Measurements from ENCODE around the gene SP9. TPM values are rescaled to one million over a fixed set of nuclear protein-coding genes. Genes with fewer than 3 reads are reported as not detected.

The SP9 gene
- total RNA-seq, 1 experiment from 2014 or later, result 2.9 TPM

GRCh38 chr2:174365571-174365970 is 30.8 kb downstream of the SP9 start:
- Mint-ChIP-seq H3K4me1 (ENCODE audit: low read depth, unreplicated experiment) (no peaks in the 10 kb centered on the region), H3K4me3 (ENCODE audit: unreplicated experiment) (no peak overlapping the region), H3K27ac (ENCODE audit: unreplicated experiment) (no peak overlapping the region), H3K9me3 (ENCODE audit: unreplicated experiment) (peaks cover 27% of the 10 kb centered on the region), H3K36me3 (ENCODE audit: insufficient read depth, unreplicated experiment) (peaks cover 36% of the 10 kb centered on the region), H3K27me3 (ENCODE audit: insufficient read depth, unreplicated experiment) (no peaks in the 10 kb centered on the region)
- DNase-seq, result no peak
- BruUV-seq (replicated peaks), result no TSS peak
- intact Hi-C loops (cut with micrococcal nuclease; ENCODE audit: unreplicated experiment), result no loop called here
- H3K27me3 ChIP-seq (replicated peaks; ENCODE audit: control insufficient read depth, insufficient read depth, low read length), result no peaks in the 10 kb centered on the region
- TF ChIP-seq, protein P1, sequence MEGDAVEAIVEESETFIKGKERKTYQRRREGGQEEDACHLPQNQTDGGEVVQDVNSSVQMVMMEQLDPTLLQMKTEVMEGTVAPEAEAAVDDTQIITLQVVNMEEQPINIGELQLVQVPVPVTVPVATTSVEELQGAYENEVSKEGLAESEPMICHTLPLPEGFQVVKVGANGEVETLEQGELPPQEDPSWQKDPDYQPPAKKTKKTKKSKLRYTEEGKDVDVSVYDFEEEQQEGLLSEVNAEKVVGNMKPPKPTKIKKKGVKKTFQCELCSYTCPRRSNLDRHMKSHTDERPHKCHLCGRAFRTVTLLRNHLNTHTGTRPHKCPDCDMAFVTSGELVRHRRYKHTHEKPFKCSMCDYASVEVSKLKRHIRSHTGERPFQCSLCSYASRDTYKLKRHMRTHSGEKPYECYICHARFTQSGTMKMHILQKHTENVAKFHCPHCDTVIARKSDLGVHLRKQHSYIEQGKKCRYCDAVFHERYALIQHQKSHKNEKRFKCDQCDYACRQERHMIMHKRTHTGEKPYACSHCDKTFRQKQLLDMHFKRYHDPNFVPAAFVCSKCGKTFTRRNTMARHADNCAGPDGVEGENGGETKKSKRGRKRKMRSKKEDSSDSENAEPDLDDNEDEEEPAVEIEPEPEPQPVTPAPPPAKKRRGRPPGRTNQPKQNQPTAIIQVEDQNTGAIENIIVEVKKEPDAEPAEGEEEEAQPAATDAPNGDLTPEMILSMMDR (IDR thresholded peaks at IDR 0.05; ENCODE audit: insufficient read depth in 1 of 2, low read depth in 1 of 2, low read length in 1 of 2, severe bottlenecking in 1 of 2, unreplicated experiment in 1 of 2), result no peak
- ChIA-PET POLR2A (no interaction called here), CTCF (no interaction called here)
- no peak overlapping the region for H3K4me3 ChIP-seq (ENCODE audit: low read depth, low read length)
- H3K9me3 ChIP-seq, result peaks cover 13% of the 10 kb centered on the region
- H3K4me1 ChIP-seq, result no peaks in the 10 kb centered on the region
- no peaks in the 10 kb centered on the region; the same call in none of the 2 replicates for H3K36me3 ChIP-seq (ENCODE audit: control insufficient read depth, insufficient read depth, low read length)

DNA sequence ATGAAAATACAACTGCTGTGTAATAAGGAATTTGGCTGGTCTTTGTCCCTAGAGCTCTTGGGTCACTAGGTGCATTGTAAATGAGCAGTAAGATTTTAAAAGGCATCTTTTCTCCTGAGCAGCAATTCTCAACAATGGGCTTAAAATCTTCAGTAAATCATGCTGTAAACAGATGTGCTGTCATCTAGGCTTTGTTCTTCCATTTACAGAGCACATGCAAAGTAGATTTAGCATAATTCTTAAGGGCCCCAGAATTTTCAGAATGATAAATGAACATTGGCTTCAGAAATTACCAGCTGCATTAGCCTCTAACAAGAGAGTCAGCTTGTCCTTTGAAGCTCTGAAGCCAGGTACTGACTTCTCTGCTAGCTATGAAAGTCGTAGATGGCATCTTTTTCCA is 33.9 kb downstream of the SP9 start:
- no peak overlapping the region for H3K27ac Mint-ChIP-seq (ENCODE audit: unreplicated experiment)
- Histone ChIP-seq H3K4me1 (no peaks in the 10 kb centered on the region), H3K27me3 (replicated peaks; ENCODE audit: control insufficient read depth, insufficient read depth, low read length) (no peaks in the 10 kb centered on the region), H3K36me3 (ENCODE audit: control insufficient read depth, insufficient read depth, low read length) (no peaks in the 10 kb centered on the region; the same call in none of the 2 replicates), H3K9me3 (peaks cover 13% of the 10 kb centered on the region), H3K4me3 (ENCODE audit: low read depth, low read length) (no peak overlapping the region)
- H3K9me3 Mint-ChIP-seq (ENCODE audit: unreplicated experiment), result peaks cover 27% of the 10 kb centered on the region
- H3K36me3 Mint-ChIP-seq (ENCODE audit: insufficient read depth, unreplicated experiment), result peaks cover 30% of the 10 kb centered on the region
- H3K4me3 Mint-ChIP-seq (ENCODE audit: unreplicated experiment), result no peak overlapping the region
- intact Hi-C loops (cut with micrococcal nuclease; ENCODE audit: unreplicated experiment), result no loop called here
- no peak for DNase-seq
- ChIA-PET CTCF (interaction anchor here (0.6 kb wide), 1 partner anchor 102 kb away, joined by 3 read pairs; no protein-coding TSS in a partner anchor), POLR2A (no interaction called here)
- H3K4me1 Mint-ChIP-seq (ENCODE audit: low read depth, unreplicated experiment), result no peaks in the 10 kb centered on the region
- no TSS peak for BruUV-seq (replicated peaks)
- no peaks in the 10 kb centered on the region for H3K27me3 Mint-ChIP-seq (ENCODE audit: insufficient read depth, unreplicated experiment)
- TF ChIP-seq, protein P1 (IDR thresholded peaks at IDR 0.05; ENCODE audit: insufficient read depth in 1 of 2, low read depth in 1 of 2, low read length in 1 of 2, severe bottlenecking in 1 of 2, unreplicated experiment in 1 of 2), result no peak

GRCh38 chr2:174376967-174377366 is 42.2 kb downstream of the SP9 start:
- H3K4me3 Mint-ChIP-seq (ENCODE audit: unreplicated experiment), result no peak overlapping the region
- H3K27ac Mint-ChIP-seq (ENCODE audit: unreplicated experiment), result no peak overlapping the region
- Histone ChIP-seq H3K4me1 (no peaks in the 10 kb centered on the region), H3K36me3 (ENCODE audit: control insufficient read depth, insufficient read depth, low read length) (0 out of 2 replicates have a peak, but pooled peaks cover 1% of the 10 kb centered on the region), H3K9me3 (no peaks in the 10 kb centered on the region), H3K27me3 (replicated peaks; ENCODE audit: control insufficient read depth, insufficient read depth, low read length) (no peaks in the 10 kb centered on the region), H3K4me3 (ENCODE audit: low read depth, low read length) (no peak overlapping the region)
- no peaks in the 10 kb centered on the region for H3K27me3 Mint-ChIP-seq (ENCODE audit: insufficient read depth, unreplicated experiment)
- no peaks in the 10 kb centered on the region for H3K4me1 Mint-ChIP-seq (ENCODE audit: low read depth, unreplicated experiment)
- H3K36me3 Mint-ChIP-seq (ENCODE audit: insufficient read depth, unreplicated experiment), result peaks cover 48% of the 10 kb centered on the region
- no peaks in the 10 kb centered on the region for H3K9me3 Mint-ChIP-seq (ENCODE audit: unreplicated experiment)
- ChIA-PET CTCF (no interaction called here), POLR2A (no interaction called here)
- BruUV-seq (replicated peaks), result no TSS peak
- intact Hi-C loops (cut with micrococcal nuclease; ENCODE audit: unreplicated experiment), result no loop called here
- TF ChIP-seq, protein P1 (IDR thresholded peaks at IDR 0.05; ENCODE audit: insufficient read depth in 1 of 2, low read depth in 1 of 2, low read length in 1 of 2, severe bottlenecking in 1 of 2, unreplicated experiment in 1 of 2), result no peak
- no peak for DNase-seq

All from Caco-2 (cell line).